Osteocyte (in vitro differentiated cells): ENCODE results near the gene POLR2L. TPM values are rescaled to one million over a fixed set of nuclear protein-coding genes. Genes with fewer than 3 reads are reported as not detected.
A peak's percentile ranks its signal among the peaks of the same experiment; 100 is the strongest.

Experiments used
- DNase-seq: peaks from one replicate; pipeline ENCODE4 v3.0.0; 2021; ENCODE audit warnings: mixed read lengths; ENCODE audit not compliant: unreplicated experiment; ENCODE audit errors: extremely low spot score
- H3K27ac Mint-ChIP-seq: one replicate; pipeline ENCODE4 v1.8.0; 2021; ENCODE audit warnings: mild to moderate bottlenecking, mixed read lengths; ENCODE audit not compliant: unreplicated experiment
- H3K27me3 Mint-ChIP-seq: one replicate; pipeline ENCODE4 v1.8.0; 2021; ENCODE audit warnings: mixed read lengths; ENCODE audit not compliant: unreplicated experiment
- H3K36me3 Mint-ChIP-seq: one replicate; pipeline ENCODE4 v1.8.0; 2021; ENCODE audit warnings: mixed read lengths; ENCODE audit not compliant: unreplicated experiment
- H3K4me1 Mint-ChIP-seq: one replicate; pipeline ENCODE4 v1.8.0; 2021; ENCODE audit warnings: mixed read lengths; ENCODE audit not compliant: unreplicated experiment
- H3K4me3 Mint-ChIP-seq: one replicate; pipeline ENCODE4 v1.8.0; 2021; ENCODE audit warnings: mild to moderate bottlenecking, moderate library complexity, mixed read lengths; ENCODE audit not compliant: unreplicated experiment
- H3K9me3 Mint-ChIP-seq: one replicate; pipeline ENCODE4 v1.8.0; 2021; ENCODE audit warnings: mixed read lengths; ENCODE audit not compliant: unreplicated experiment
- total RNA-seq: library from RNA; stranded (reverse); gene quantifications from 2 replicates; pipeline ENCODE4 v1.2.1, GENCODE V29; 2021
- TF ChIP-seq, protein P1 (sequence below): fragments of 200-600 bp; sonication (generic); IDR thresholded peaks from 2 replicates; pipeline ENCODE4 v1.5.0; 2021; ENCODE audit warnings: antibody characterized with exemption, mild to moderate bottlenecking, moderate library complexity

POLR2L gene
- total RNA-seq, 1 donor from 2014 or later, result 193 TPM

DNA sequence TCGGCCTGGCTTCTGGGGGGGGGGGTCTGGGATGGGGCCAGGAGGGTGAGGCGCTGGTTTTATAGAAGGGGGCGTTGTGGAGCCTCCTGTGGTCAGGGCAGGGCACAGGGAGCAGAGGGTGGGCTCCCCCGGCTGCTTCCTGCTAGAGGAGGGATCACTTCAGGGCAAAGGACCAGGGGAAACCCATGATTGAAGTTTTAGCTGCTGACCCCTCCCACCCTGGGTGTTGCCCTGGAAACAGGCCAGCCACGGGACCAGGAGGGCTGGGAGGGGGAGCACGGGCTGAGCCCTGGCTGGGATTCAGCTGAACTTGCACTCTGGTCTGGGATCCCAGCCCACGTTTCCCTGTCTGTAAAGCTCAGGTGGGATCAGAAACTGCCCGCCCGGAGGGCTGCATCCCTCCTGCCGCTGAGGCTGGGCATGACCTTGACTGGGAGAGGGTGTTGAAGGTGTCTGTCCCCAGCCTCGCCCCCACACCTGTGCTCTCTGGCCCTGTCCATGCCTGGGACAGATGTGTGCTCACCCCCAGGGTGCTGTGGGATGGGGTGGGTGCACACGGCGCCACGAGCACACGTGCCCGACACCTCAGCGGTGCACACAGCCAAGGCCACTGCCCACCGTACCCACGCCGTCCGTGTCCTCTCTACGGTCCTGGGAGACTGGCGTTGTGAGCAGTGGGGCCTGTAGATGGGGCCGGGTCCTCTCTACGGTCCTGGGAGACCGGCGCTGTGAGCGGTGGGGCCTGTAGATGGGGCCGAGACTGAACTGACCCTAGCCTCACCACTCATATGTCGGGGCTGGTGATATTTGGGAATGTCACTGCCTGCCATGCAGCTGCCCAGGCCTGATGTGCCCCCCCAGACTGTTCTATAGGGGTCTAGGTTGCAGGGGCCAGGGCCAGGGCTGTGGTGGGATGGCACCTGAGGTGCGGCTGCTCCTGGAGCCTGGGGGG is 2.6 kb upstream of the POLR2L start:
- peak overlapping the region; percentile 73 for H3K4me3 Mint-ChIP-seq
- peaks cover 6% of the 10 kb centered on the region for H3K36me3 Mint-ChIP-seq
- TF ChIP-seq, protein P1, sequence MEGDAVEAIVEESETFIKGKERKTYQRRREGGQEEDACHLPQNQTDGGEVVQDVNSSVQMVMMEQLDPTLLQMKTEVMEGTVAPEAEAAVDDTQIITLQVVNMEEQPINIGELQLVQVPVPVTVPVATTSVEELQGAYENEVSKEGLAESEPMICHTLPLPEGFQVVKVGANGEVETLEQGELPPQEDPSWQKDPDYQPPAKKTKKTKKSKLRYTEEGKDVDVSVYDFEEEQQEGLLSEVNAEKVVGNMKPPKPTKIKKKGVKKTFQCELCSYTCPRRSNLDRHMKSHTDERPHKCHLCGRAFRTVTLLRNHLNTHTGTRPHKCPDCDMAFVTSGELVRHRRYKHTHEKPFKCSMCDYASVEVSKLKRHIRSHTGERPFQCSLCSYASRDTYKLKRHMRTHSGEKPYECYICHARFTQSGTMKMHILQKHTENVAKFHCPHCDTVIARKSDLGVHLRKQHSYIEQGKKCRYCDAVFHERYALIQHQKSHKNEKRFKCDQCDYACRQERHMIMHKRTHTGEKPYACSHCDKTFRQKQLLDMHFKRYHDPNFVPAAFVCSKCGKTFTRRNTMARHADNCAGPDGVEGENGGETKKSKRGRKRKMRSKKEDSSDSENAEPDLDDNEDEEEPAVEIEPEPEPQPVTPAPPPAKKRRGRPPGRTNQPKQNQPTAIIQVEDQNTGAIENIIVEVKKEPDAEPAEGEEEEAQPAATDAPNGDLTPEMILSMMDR, result peak; percentile 23
- peak overlapping the region; percentile 96 for H3K27ac Mint-ChIP-seq
- peak; percentile 97 for DNase-seq
- H3K4me1 Mint-ChIP-seq, result peaks cover 56% of the 10 kb centered on the region
- H3K9me3 Mint-ChIP-seq, result no peaks in the 10 kb centered on the region
- no peaks in the 10 kb centered on the region for H3K27me3 Mint-ChIP-seq

DNA sequence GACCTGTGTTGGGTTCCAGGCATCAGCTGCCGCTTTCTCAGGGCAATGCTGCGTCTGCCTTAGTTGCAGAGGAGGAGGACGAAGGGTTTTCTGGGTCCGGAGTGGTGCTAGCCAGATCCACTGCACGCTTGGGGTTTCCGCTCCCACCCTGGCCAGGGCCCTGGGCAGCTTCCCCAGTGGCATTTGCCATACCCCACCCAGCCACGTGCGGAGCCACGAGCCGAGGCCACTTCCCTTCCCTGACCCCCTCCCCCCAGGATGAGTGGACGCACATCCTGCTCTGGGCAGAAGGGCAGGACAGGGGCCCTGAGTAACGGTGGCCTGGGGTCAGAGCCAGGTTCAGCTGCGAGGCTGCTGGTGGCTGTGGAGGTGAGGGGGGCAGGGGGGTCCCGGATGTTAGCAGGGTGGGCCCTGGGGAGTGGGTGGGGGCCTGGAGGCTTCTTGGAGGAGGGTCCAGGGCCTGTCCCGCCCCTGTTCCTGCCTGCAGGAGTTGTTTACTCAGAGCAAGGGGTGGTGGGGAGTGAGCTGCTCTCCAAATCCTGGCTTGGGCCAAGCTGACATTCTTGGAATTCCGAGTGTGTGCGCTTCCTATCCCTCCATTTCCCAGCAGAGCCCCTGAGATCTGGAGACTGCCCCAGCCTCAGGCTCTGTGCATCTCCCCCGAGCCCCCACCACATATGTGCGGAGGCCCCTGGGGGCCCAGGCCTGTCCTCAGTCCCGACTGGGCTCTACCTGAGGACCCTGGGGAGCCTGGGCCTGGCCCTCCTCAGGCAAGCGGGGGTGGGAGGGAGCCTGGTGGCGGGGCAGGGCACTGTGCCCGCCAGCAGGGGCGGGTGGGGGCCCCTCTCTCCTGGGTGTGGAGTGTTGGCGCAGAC is 1.7 kb upstream of the POLR2L start:
- DNase-seq, result peak; percentile 95
- H3K27me3 Mint-ChIP-seq, result no peaks in the 10 kb centered on the region
- TF ChIP-seq, protein P1, result no peak
- peak overlapping the region; percentile 93 for H3K27ac Mint-ChIP-seq
- peak overlapping the region; percentile 85 for H3K4me3 Mint-ChIP-seq
- peaks cover 57% of the 10 kb centered on the region for H3K4me1 Mint-ChIP-seq
- H3K36me3 Mint-ChIP-seq, result peaks cover 8% of the 10 kb centered on the region
- H3K9me3 Mint-ChIP-seq, result no peaks in the 10 kb centered on the region

DNA sequence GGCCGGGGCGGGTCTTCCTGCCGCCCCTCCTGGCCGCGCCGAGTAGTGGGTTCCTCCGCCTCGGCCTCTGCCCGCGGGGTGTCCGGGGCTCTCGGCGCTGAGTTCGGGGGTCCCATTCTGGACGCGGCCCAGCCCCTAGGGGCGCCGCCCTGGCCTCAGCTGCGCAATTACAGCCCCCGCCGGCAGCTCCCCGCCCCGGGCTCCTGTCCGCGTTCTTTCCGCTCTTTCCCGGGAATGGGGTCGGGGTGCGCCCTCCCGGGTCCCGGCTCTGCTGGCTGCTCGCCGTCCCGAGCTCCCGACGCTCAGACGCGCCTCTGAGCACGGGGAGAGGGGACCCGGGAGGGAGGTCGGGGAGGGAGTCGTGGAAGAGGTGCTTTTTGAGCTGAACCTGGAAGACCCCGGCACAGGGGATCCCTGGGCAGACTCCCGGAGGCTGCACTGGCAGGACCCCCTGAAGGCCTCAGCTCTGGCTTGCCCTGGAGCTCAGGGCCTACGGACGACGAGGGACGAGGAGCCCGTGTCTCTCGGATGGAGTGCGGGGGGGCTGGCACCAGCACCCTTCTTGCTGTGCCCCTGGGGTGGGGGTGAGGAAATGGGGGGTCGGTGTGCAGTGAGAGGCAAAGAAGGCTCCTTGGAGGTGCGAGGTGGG is 881 bp upstream of the POLR2L start:
- peaks cover 57% of the 10 kb centered on the region for H3K4me1 Mint-ChIP-seq
- H3K27me3 Mint-ChIP-seq, result no peaks in the 10 kb centered on the region
- TF ChIP-seq, protein P1, result peak; percentile 16
- H3K9me3 Mint-ChIP-seq, result no peaks in the 10 kb centered on the region
- H3K27ac Mint-ChIP-seq, result peak overlapping the region; percentile 93
- peaks cover 8% of the 10 kb centered on the region for H3K36me3 Mint-ChIP-seq
- H3K4me3 Mint-ChIP-seq, result peak overlapping the region; percentile 85
- DNase-seq, result no peak

DNA sequence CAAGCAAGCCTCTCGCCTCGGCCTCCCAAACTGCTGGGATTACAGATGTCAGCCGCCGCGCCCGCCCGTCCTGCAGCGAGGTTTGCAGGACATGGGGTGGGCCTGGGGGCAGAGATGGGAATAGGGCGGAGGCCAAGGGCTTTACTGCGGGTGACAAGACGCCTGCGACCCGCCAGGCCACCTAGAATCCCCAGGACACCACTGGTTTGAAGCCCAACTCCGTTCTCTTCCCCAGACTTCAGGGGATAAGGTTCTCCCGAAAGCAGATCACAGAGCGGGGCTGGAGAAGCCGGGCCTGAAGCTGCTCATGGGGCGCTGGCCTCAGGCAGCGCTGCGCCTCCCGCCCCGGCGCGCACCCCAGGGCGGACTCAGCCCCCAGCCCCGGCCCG is 354 bp downstream of the POLR2L start:
- TF ChIP-seq, protein P1, result no peak
- Mint-ChIP-seq H3K27me3 (no peaks in the 10 kb centered on the region), H3K9me3 (no peaks in the 10 kb centered on the region), H3K4me1 (peaks cover 55% of the 10 kb centered on the region), H3K27ac (peak overlapping the region; percentile 78), H3K4me3 (peak overlapping the region; percentile 81), H3K36me3 (peaks cover 8% of the 10 kb centered on the region)
- DNase-seq, result no peak
